Measurements from ENCODE around the gene CSNK2A1.
"Not testable (repeated sequence)": the region's sequence is repeated elsewhere in the genome, so short reads cannot be mapped to it uniquely, and the experiment has no call there.

Gene CSNK2A1

DNA sequence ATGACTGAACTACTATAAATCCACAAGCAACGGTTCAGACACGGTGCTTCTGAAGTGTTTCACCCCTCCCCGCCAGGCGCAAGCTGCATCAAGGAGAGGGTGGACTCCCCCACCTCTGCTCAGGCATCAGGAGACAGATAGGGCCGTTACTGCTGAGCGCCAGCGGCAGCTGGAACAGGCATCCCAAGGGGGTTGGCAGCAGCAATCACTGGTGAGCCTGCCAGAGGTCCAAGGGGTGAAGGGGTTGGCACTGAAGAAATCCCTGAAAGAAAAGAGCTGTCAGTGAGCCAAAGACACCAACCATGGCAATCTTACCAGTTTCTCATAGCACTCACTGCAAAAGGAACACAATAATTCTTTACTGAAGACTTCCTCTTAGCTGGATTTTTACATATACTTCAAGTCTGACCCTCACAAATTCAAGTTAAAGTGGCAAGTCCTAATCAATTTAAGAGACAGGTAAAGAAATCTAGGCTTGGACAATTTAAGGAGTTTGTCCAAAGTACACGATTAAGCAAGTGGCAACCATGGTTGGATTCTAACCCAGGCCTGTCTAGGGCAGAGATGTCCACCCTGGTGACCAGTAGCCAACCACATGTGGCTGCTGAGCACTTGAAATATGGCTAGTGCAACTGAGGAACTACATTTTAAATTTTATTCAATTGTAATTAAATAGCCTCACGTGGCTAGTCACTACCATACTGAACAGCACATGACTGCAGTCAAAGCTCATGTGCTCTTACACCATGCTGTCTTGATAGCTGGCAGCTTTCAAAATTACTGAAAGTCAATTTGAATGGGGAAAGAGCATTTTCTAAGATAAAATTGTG is 59.6 kb downstream of the CSNK2A1 start:
- DNase-seq (ENCODE audit: low read depth in 2 of 2) = no peak

DNA sequence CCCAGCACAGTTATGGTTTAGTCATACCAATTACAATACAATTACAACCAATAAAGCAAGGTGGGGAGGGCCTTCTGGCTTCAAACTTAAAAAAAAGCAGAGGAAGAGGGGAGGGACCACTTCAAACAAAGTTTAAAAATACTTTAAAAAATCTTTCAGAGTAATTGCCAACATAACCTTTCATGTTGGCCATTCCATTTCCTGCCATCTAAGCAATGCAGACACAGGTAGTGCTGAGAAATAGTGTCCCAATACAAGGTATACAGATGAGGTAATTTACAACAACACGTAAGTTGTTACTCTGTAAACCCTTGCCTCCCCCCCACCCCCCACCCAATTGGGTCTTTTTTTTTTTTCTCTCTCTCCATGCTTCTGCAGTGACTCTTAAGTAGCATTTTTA is 62.4 kb downstream of the CSNK2A1 start:
- DNase-seq (ENCODE audit: low read depth in 2 of 2) = no peak

DNA sequence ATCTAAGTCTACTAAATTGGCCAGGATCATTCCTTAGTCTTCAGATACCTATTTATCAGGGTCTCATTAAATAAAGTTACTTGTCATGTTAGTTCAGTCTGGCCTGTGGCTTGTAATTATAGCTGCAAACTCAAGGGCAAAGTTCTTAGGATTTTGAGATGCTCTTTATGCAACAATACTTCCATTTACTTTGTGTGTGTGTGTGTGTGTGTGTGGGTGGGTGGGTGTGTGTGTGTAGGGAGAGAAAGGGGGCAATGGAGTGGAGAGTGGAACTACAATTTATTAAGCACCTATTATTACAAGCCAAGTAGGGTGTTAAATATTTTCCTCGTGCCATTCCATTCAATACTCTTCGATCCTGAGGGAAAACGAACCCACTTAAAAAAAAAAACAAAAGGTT is 63.5 kb downstream of the CSNK2A1 start:
- no peak for DNase-seq (ENCODE audit: low read depth in 2 of 2)

DNA sequence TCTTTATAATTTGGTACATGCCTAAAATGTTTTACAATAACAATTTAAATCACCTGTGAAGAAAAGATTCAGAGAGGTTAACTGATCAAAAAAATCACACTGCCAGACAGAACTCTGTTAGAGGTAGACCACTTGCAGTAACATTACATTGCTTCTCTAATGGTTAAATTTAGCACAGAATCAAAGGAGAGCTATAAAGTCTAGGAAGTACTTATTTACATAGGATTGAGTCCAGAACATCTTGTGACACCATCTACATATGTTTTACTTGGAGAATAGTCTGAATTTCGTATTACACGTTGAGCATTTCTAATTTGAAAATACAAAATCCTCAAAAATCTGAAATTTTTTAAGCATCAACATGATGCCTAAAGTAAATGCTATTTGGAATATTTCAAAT is 64.1 kb downstream of the CSNK2A1 start:
- DNase-seq (ENCODE audit: low read depth in 2 of 2) = no peak

DNA sequence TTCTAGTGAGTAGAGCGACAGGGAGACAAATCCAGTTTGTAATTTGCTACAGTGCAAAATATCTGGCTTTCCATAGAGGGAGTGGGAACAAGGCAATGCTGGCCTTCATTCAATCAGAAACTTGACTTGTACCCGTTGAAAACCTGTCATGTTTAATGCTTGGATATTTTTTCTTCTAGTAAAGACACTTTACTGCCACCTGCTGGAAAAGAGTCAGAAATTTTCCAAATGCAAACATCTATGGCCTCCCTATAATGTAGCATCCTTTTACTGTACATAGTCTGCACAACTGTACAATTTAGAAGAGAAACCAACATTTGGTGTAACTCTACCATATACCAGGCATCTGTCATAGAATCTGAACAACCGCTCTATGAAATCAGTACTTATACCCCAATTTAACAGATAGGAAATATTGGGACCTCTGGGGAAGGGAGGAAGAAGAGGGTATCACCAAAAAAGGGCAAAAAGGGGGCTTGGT is 64.6 kb downstream of the CSNK2A1 start:
- DNase-seq (ENCODE audit: low read depth in 2 of 2) = no peak

- DNase-seq (ENCODE audit: low read depth in 2 of 2) = no peak
These were observed 65.3 kb downstream of the CSNK2A1 start for GRCh38 chr20:478010-478948.

DNA sequence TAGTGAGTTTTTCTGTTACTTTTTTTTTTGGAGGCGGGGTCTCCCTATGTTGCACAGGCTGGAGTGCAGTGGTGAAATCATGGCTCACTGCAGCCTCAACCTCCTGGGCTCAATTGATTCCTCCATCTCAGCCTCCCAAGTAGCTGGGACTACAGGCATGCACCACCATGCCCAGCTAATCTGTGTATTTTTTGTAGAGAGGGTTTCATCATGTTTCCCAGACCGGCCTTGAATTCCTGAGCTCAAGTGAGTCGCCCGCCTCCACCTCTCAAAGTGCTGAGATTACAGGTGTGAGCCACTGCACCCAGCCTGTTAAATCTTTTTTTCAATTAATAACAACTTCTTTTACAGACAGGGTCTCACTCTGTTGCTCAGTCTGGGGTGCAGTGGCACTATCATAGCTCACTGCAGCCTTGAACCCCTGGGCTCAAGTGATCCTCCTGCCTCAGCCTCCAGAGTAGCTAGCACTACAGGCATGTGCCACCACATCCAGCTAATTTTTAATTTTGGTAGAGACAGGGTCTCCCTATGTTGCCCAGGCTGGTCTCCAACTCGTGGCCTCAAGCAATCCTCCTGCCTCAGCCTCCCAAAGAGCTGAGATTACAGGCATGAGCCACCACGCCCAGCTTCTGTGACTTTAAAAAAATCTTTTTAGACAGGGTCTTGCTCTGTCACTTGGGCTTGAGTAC is 66.9 kb downstream of the CSNK2A1 start:
- DNase-seq (ENCODE audit: low read depth in 2 of 2) = not testable (repeated sequence)

GRCh38 chr20:475463-476357 is 67.9 kb downstream of the CSNK2A1 start:
- no peak for DNase-seq (ENCODE audit: low read depth in 2 of 2)

- DNase-seq (ENCODE audit: low read depth in 2 of 2) = no peak
These were observed 69.0 kb downstream of the CSNK2A1 start for GRCh38 chr20:474581-474980.

DNA sequence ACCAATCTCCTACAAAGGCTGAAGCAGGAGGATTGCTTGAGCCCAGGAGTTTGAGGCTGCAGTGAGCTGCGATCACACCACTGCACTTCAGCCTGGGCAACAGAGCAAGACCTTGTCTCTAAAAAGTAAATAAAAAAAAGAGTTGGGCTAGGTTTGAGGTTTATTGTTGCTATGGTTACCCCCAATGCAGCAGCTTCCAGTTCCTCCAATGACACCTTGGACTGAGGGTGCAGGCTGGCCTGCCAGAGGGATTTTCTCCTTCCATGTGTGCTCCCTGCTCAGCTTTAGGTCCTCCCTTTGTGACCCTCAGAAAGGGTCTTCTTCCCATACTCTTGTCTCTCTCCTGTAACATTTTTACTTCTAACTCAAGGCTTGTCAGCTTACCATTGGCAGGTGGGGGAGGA is 70.7 kb downstream of the CSNK2A1 start:
- no peak for DNase-seq (ENCODE audit: low read depth in 2 of 2)

GRCh38 chr20:472137-472846 is 71.3 kb downstream of the CSNK2A1 start:
- DNase-seq (ENCODE audit: low read depth in 2 of 2) = no peak

GRCh38 chr20:469746-470490 is 73.7 kb downstream of the CSNK2A1 start:
- DNase-seq (ENCODE audit: low read depth in 2 of 2) = no peak

DNA sequence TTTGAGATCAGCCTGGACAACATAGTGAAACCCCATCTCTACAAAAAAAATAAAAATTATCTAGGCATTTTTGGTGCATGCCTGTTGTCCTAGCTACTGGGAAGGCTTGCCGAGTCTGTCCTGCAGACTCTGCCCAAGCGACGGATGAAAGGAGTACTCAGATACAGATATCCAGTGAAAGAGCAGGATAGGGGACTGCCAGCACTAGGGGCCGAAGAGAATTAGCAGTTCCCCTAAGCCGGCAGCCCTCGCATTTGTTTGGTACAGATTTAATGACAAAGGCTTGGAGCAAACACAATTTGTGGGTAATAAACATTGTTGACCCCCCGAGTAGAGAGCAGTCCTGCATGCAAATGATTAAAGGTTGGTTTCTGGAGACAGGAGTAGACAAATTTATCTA is 75.8 kb downstream of the CSNK2A1 start:
- DNase-seq (ENCODE audit: low read depth in 2 of 2) = no peak

- peak; percentile 80 to 84 for DNase-seq (ENCODE audit: low read depth in 2 of 2)
These were observed 81.2 kb downstream of the CSNK2A1 start, which contains the start of gene TBC1D20 for GRCh38 chr20:462199-462991. TSS of gene TBC1D20 (minus strand) at chr20:462533. CDS start at chr20:462405, 128 bp downstream.

DNA sequence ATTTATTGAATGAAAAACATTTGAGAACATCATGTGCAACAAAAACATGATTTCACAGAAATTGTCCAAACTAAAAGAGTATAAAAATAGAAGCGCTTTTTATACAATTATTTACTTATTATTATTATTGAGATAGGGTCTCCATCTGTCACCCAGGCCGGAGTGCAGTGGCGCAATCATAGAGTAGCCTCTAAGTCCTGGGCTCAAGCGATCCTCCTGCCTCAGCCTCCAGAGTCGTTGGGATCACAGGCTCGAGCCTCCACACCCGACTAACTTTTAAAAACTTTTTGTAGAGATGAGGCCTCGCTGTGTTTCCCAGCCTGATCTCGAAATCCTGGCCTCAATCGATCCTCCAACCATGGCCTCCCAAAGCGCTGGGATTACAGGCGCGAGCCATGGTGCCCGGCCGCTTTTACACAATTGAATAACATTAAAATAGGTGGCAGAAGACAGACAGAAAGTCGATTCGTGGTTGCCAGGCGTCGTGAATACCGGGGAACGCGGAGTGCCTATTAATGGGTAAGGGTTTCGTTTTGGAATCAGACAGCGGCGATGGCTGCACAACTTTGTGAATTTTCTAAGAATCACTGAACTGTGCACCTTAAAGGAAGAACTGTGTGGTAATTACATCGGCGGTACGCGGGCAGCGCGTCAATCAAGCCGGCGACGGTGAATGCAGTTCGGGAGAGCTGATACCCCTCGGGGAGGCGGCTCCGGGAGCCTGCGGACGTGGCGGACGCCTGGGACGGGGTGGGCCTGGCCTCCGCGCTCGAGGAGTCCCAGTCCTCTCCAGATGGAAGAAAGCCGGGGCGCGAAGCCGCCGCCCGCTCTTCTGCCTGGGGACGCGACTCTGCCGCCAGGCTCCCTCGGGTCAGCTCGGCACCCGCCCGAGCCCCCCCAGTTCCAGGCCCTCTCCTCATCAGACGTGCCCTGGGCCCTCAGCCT is 82.1 kb downstream of the CSNK2A1 start:
- peak; percentile 34 to 43 for DNase-seq (ENCODE audit: low read depth in 2 of 2)

DNA sequence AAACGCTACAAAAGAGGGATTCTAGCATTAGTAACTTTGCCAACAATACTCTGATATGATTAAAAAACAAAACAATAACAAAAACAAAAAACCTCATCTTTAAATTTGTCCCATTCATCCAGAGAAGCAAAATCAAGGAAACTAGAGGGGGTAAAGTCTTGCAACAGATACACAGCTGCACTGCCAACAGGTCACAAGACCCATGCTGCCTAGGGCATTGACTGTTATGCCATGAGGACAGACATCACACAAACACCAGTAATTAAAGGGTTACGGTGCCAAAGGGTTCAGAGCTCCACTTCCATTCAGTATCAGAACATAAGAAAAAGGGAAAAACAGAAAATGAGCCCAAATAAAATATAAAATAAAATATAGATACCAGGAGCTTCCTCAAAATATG is 82.9 kb downstream of the CSNK2A1 start:
- DNase-seq (ENCODE audit: low read depth in 2 of 2) = no peak

DNA sequence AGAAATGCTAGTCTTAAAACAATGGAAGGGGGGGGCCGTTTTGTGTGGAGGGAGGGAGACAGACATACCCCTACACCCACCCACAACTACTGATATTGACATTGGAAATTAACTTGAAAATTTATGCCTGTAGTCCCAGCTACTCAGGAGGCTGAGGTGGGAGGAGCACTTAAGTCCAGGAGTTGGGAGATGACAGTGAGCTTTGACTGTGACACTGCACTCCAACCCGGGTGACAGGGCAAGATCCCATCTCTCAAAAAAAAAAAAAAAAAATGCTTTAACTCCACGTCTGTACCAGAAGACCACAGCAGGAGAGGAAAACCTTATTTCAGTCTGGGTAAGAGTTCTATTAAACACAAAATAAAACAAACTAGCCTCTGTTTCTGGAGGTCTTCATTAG is 83.4 kb downstream of the CSNK2A1 start:
- DNase-seq (ENCODE audit: low read depth in 2 of 2) = no peak

GRCh38 chr20:458776-459175 is 84.8 kb downstream of the CSNK2A1 start:
- DNase-seq (ENCODE audit: low read depth in 2 of 2) = no peak

Measured in stimulated activated CD8-positive, alpha-beta memory T cell treated with anti-CD3 and anti-CD28 coated beads, Interleukin-15, amount 100 ng/mL, for 48 hours (primary cell).